Measurements from ENCODE around the gene TBC1D16.

Gene TBC1D16

GRCh38 chr17:79921411-79922115 is 114.1 kb downstream of the TBC1D16 start:
- Histone ChIP-seq H3K9me3 (no peaks in the 10 kb centered on the region), H3K27ac (no peak overlapping the region), H3K36me3 (no peaks in the 10 kb centered on the region), H3K4me1 (ENCODE audit: control insufficient read depth in 1 of 2, insufficient read depth in 1 of 2, low read depth in 1 of 2, low read length in 1 of 2) (no peaks in the 10 kb centered on the region), H3K4me3 (ENCODE audit: low read depth in 1 of 2, low read length in 1 of 2) (no peak overlapping the region), H3K27me3 (peaks cover 64% of the 10 kb centered on the region)
- TF ChIP-seq CTCF (IDR thresholded peaks at IDR 0.05) = no peak

GRCh38 chr17:79920751-79921410 is 114.8 kb downstream of the TBC1D16 start:
- no peaks in the 10 kb centered on the region for H3K36me3 ChIP-seq

GRCh38 chr17:79919862-79920720 is 115.6 kb downstream of the TBC1D16 start:
- no peaks in the 10 kb centered on the region for H3K9me3 ChIP-seq
- no peaks in the 10 kb centered on the region for H3K36me3 ChIP-seq
- no peak overlapping the region for H3K4me3 ChIP-seq (ENCODE audit: low read depth in 1 of 2, low read length in 1 of 2)
- no peak for TF ChIP-seq CTCF (IDR thresholded peaks at IDR 0.05)
- peaks cover 70% of the 10 kb centered on the region for H3K27me3 ChIP-seq
- no peaks in the 10 kb centered on the region for H3K4me1 ChIP-seq (ENCODE audit: control insufficient read depth in 1 of 2, insufficient read depth in 1 of 2, low read depth in 1 of 2, low read length in 1 of 2)
- H3K27ac ChIP-seq = no peak overlapping the region

More at GRCh38 chr17:79920751-79921410, 114.8 kb downstream of the TBC1D16 start:
- no peak for TF ChIP-seq CTCF (IDR thresholded peaks at IDR 0.05)
- H3K4me1 ChIP-seq (ENCODE audit: control insufficient read depth in 1 of 2, insufficient read depth in 1 of 2, low read depth in 1 of 2, low read length in 1 of 2) = no peaks in the 10 kb centered on the region
- peaks cover 69% of the 10 kb centered on the region for H3K27me3 ChIP-seq
- H3K4me3 ChIP-seq (ENCODE audit: low read depth in 1 of 2, low read length in 1 of 2) = no peak overlapping the region
- no peaks in the 10 kb centered on the region for H3K9me3 ChIP-seq
- no peak overlapping the region for H3K27ac ChIP-seq

- no peak for TF ChIP-seq CTCF (IDR thresholded peaks at IDR 0.05)
- Histone ChIP-seq H3K27ac (no peak overlapping the region), H3K4me1 (ENCODE audit: control insufficient read depth in 1 of 2, insufficient read depth in 1 of 2, low read depth in 1 of 2, low read length in 1 of 2) (no peaks in the 10 kb centered on the region), H3K9me3 (no peaks in the 10 kb centered on the region), H3K4me3 (ENCODE audit: low read depth in 1 of 2, low read length in 1 of 2) (no peak overlapping the region), H3K27me3 (peaks cover 68% of the 10 kb centered on the region), H3K36me3 (no peaks in the 10 kb centered on the region)
These were observed 116.5 kb downstream of the TBC1D16 start for GRCh38 chr17:79919164-79919585.

- Histone ChIP-seq H3K27me3 (peaks cover 68% of the 10 kb centered on the region), H3K27ac (no peak overlapping the region), H3K9me3 (no peaks in the 10 kb centered on the region), H3K4me1 (ENCODE audit: control insufficient read depth in 1 of 2, insufficient read depth in 1 of 2, low read depth in 1 of 2, low read length in 1 of 2) (no peaks in the 10 kb centered on the region), H3K36me3 (no peaks in the 10 kb centered on the region), H3K4me3 (ENCODE audit: low read depth in 1 of 2, low read length in 1 of 2) (no peak overlapping the region)
- TF ChIP-seq CTCF (IDR thresholded peaks at IDR 0.05) = no peak
These were observed 117.0 kb downstream of the TBC1D16 start for GRCh38 chr17:79918581-79919163.
